HepG2 (cell line): ENCODE measurements around the gene SNX15. TPM values are rescaled to one million over a fixed set of nuclear protein-coding genes. Genes with fewer than 3 reads are reported as not detected.

Source experiments
- ATAC-seq: fragments of 200-7000 bp; cut with Tn5 transposase; 3 replicates; pipeline ENCODE4 v1.9.1; 2020; ENCODE audit warnings: mild to moderate bottlenecking, moderate library complexity
- BruUV-seq: library from RNA; stranded (reverse); fragments of 400-500 nt; replicated peaks from 2 replicates; lab custom pipeline; 2021; lab: Mats Ljungman, UMichigan
- CTCF ChIA-PET: fragments of 300-600 bp; formaldehyde crosslinking; extraction: SDS; loops from one replicate; lab custom pipeline; 2021; ENCODE audit warnings: low total read pairs, inconsistent platforms, low intra/inter-chr PET ratio; lab: Yijun Ruan, JAX
- POLR2A ChIA-PET: fragments of 350-600 bp; sonication (Branson Sonifier 250); formaldehyde crosslinking; loops from one replicate; lab custom pipeline; 2020; ENCODE audit warnings: antibody characterized with exemption, inconsistent platforms; lab: Yijun Ruan, JAX
- DNase-seq: peaks from one replicate; pipeline ENCODE4 v3.0.0-alpha.2; 2015; ENCODE audit warnings: low spot score
- FAIRE-seq: peaks from 3 replicates; lab custom pipeline; 2011; peaks lifted over from hg19 to GRCh38; lab: Jason Lieb, UNC
- H2AFZ ChIP-seq: one replicate; pipeline ENCODE4 v1.6.1; 2011; ENCODE audit warnings: low read length, inconsistent platforms
- H3K27ac ChIP-seq: fragments of 300-600 bp; 3 replicates; pipeline ENCODE4 v1.8.0; 2011; ENCODE audit warnings: mixed run types, mild to moderate bottlenecking, mixed read lengths, low read length, inconsistent platforms; ENCODE audit not compliant: insufficient read depth; ENCODE audit errors: extremely low read length
- H3K27me3 ChIP-seq, 2 experiments: fragments of 200-600 bp in 1 of 2; 2 replicates in 1 of 2; 3 replicates in 1 of 2; pipeline versions ENCODE4 v1.6.0 to v1.8.0; 2011; ENCODE audit warnings: low read length in 2 of 2, mild to moderate bottlenecking in 2 of 2, moderate library complexity in 2 of 2, inconsistent platforms in 1 of 2; ENCODE audit not compliant: insufficient read depth in 2 of 2, control insufficient read depth in 1 of 2
- H3K36me3 ChIP-seq, 2 experiments: fragments of 200-600 bp in 1 of 2; replicated peaks in 1 of 2; 2 replicates in 1 of 2; 3 replicates in 1 of 2; pipeline versions ENCODE4 v1.5.1 to v1.8.0; 2011; ENCODE audit warnings: low read length in 2 of 2, inconsistent platforms in 1 of 2; ENCODE audit not compliant: insufficient read depth in 2 of 2, control insufficient read depth in 1 of 2
- H3K4me1 ChIP-seq: 2 replicates; pipeline ENCODE4 v1.5.1; 2012; ENCODE audit warnings: low read length, inconsistent platforms; ENCODE audit not compliant: insufficient read depth
- H3K4me2 ChIP-seq: 2 replicates; pipeline ENCODE4 v1.6.0; 2011; ENCODE audit warnings: low read depth, low read length, inconsistent platforms
- H3K4me3 ChIP-seq, 3 experiments: fragments of 200-600 bp in 1 of 3; sonication (generic), shearing (Covaris generic) in 1 of 3; replicated peaks in 1 of 3; 2 replicates each; pipeline ENCODE4 v1.5.1; 2011 to 2016; ENCODE audit warnings: low read length in 3 of 3, inconsistent platforms in 2 of 3, low read depth in 2 of 3, mild to moderate bottlenecking in 2 of 3, control low read depth in 1 of 3, mixed read lengths in 1 of 3; ENCODE audit not compliant: insufficient read depth in 1 of 3
- H3K79me2 ChIP-seq: one replicate; pipeline ENCODE4 v1.6.1; 2011; ENCODE audit warnings: low read length, inconsistent platforms; ENCODE audit not compliant: insufficient read depth
- H3K9ac ChIP-seq: 2 replicates; pipeline ENCODE4 v1.6.0; 2011; ENCODE audit warnings: mild to moderate bottlenecking, low read depth, low read length, inconsistent platforms; ENCODE audit not compliant: insufficient read depth
- H3K9me3 ChIP-seq: 2 replicates; pipeline ENCODE4 v1.5.1; 2012; ENCODE audit warnings: mild to moderate bottlenecking, low read length
- H4K20me1 ChIP-seq: 2 replicates; pipeline ENCODE4 v1.6.0; 2011; ENCODE audit warnings: inconsistent platforms, mild to moderate bottlenecking, low read length, moderate library complexity; ENCODE audit not compliant: insufficient read depth
- ARID5B ChIP-seq: IDR thresholded peaks from 2 replicates; pipeline ENCODE4 v1.4.0; 2020; ENCODE audit warnings: mild to moderate bottlenecking, missing genetic modification reagents
- CENPX ChIP-seq: sonication (generic); formaldehyde crosslinking; IDR thresholded peaks from 2 replicates; pipeline ENCODE4 v1.9.0; 2021; ENCODE audit warnings: mild to moderate bottlenecking, missing genetic modification reagents, moderate library complexity
- HOXA5 ChIP-seq: sonication (generic); formaldehyde crosslinking; IDR thresholded peaks from 2 replicates; pipeline ENCODE4 v1.4.0; 2020; ENCODE audit warnings: missing genetic modification reagents
- JUND ChIP-seq: sonication (generic); formaldehyde crosslinking; IDR thresholded peaks from 2 replicates; pipeline ENCODE4 v1.8.0; 2022; ENCODE audit warnings: mild to moderate bottlenecking, missing genetic modification reagents
- MED13 ChIP-seq: sonication (generic); formaldehyde crosslinking; IDR thresholded peaks from 2 replicates; pipeline ENCODE4 v1.5.0; 2020; ENCODE audit warnings: missing genetic modification reagents
- MEIS2 ChIP-seq: sonication (generic); formaldehyde crosslinking; IDR thresholded peaks from 2 replicates; pipeline ENCODE4 v1.9.0; 2021; ENCODE audit warnings: mild to moderate bottlenecking, missing genetic modification reagents
- PATZ1 ChIP-seq: sonication (generic); formaldehyde crosslinking; IDR thresholded peaks from 2 replicates; pipeline ENCODE4 v1.4.0; 2020; ENCODE audit warnings: missing genetic modification reagents
- SNAI1 ChIP-seq: sonication (generic); formaldehyde crosslinking; IDR thresholded peaks from 2 replicates; pipeline ENCODE4 v1.5.0; 2020; ENCODE audit warnings: mild to moderate bottlenecking, missing genetic modification reagents, borderline replicate concordance
- SUZ12 ChIP-seq: fragments of 150-350 bp; IDR thresholded peaks from 2 replicates; pipeline ENCODE4 v1.6.1; 2014; ENCODE audit warnings: low read depth, low read length
- TCF7 ChIP-seq: sonication (generic); IDR thresholded peaks from 2 replicates; pipeline ENCODE4 v1.6.1; 2016; ENCODE audit warnings: antibody characterized with exemption, low read depth
- TOE1 ChIP-seq: sonication (generic); formaldehyde crosslinking; IDR thresholded peaks from 2 replicates; pipeline ENCODE4 v1.4.0; 2020; ENCODE audit warnings: mild to moderate bottlenecking, missing genetic modification reagents
- ZMYM2 ChIP-seq: sonication (generic); formaldehyde crosslinking; IDR thresholded peaks from 2 replicates; pipeline ENCODE4 v1.8.0; 2022; ENCODE audit warnings: mild to moderate bottlenecking, missing genetic modification reagents
- ZNF10 ChIP-seq: sonication (generic); formaldehyde crosslinking; IDR thresholded peaks from 2 replicates; pipeline ENCODE4 v1.4.0; 2020; ENCODE audit warnings: mild to moderate bottlenecking, low read depth, missing genetic modification reagents, borderline replicate concordance
- WGBS: methylation state at CpG from one replicate; pipeline ENCODE4 v1.1.6; 2017; ENCODE audit warnings: low lambda C conversion rate; 5-methylcytosine and 5-hydroxymethylcytosine counted together
- in situ Hi-C: cut with HindIII; loops from 2 replicates; pipeline ENCODE4 v1.10.0; 2017; ENCODE audit warnings: low pct_unique_long_range_greater_than_20kb; ENCODE audit not compliant: extremely low pct_ligation_motif_present
- intact Hi-C: fragments of 100-400 bp; cut with micrococcal nuclease; formaldehyde crosslinking; loops from one replicate; pipeline ENCODE4 v1.10.0; 2022; ENCODE audit not compliant: unreplicated experiment
- polyA plus RNA-seq, 8 experiments: library from polyadenylated mRNA; depleted of rRNA in 3 of 8; stranded (reverse) in 7 of 8; unstranded in 1 of 8; fragments of >200 nt; fragmentation: Illumina TruSeq in 4 of 8; extraction: Trizol in 4 of 8; gene quantifications; 2 replicates each; pipeline versions ENCODE4 v1.2.1 to v1.2.3, GENCODE V29; 2011 to 2016; ENCODE audit warnings: low read depth in 4 of 8, missing spikeins in 1 of 8, mixed read lengths in 1 of 8; ENCODE audit not compliant: insufficient read depth in 1 of 8
- total RNA-seq, 5 experiments: library from RNA; depleted of rRNA; stranded (reverse); fragments of >200 nt; fragmentation: Illumina TruSeq; extraction: Trizol; gene quantifications; 2 replicates each; pipeline ENCODE4 v1.2.3, GENCODE V29; 2016; ENCODE audit warnings: low read depth in 1 of 5

SNX15 gene
- total and polyA plus RNA-seq, 2 of the 13 experiments (the other 11 are each of a cell fraction or from before 2014, with no cell fraction given), result 19.1 to 22.6 TPM

GRCh38 chr11:65051398-65051858 is 24.2 kb downstream of the SNX15 start:
- ATAC-seq (no peak), DNase-seq (no peak), FAIRE-seq (no peak)
- Histone ChIP-seq H3K9me3 (no peaks in the 10 kb centered on the region), H3K27me3 (no peaks in the 10 kb centered on the region), H3K4me3 (no peak overlapping the region), H3K9ac (no peak overlapping the region), H3K4me1 (peaks cover 10% of the 10 kb centered on the region), H3K27ac (no peak overlapping the region), H3K36me3 (no peaks in the 10 kb centered on the region), H4K20me1 (no peaks in the 10 kb centered on the region), H2AFZ (no peak overlapping the region), H3K4me2 (no peak overlapping the region), H3K79me2 (no peaks in the 10 kb centered on the region)
- BruUV-seq, result no TSS peak
- POLR2A ChIA-PET, result interaction anchor here (0.7 kb wide), 1 partner anchor 273 kb away, joined by 4 read pairs; no protein-coding TSS in a partner anchor
- TF ChIP-seq SNAI1 (CRISPR knock-in tag) (no peak), ZMYM2 (CRISPR knock-in tag) (no peak), TOE1 (CRISPR knock-in tag) (no peak), JUND (CRISPR knock-in tag) (no peak)
- WGBS, result 98% methylated on average over 9 of the region's 9 CpGs
- in situ Hi-C loops (no loop called here), intact Hi-C loops (no loop called here)
- CTCF ChIA-PET, result no interaction called here

DNA sequence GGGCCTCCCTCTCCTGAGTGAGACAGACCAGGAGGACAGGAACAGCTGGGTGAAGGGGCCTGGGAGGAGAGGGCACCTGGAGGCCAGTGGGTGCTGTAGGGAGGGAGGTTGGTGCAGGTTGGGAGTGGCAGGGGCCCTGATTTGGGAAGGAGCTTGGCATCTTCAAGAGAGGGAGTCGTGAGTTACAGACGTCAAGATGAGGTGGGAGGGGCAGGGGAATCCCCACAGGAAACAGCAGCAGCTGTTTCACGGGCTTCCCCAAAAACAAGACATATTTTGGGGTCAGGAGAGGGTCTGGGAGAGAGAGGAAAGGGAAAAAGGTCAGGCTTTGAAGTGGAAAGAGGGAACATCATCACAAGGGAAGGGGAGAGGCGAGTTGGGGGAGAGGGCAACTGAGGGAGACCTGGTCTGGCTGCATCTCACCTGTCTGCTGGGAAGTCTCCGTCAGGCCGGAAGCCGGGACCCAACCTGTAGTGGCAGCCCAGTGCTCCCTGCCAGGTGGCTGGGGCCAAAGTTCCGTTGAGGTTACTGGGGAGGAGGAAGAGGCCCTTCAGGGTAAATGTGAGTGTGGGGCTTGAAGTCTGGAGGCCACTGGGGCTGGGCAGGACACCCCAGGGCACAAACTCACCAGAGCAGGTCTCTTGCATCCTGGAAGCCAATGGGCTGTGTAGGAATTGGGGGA is 26.7 kb downstream of the SNX15 start:
- no peaks in the 10 kb centered on the region for H3K9me3 ChIP-seq
- POLR2A ChIA-PET, result no interaction called here
- H4K20me1 ChIP-seq, result no peaks in the 10 kb centered on the region
- H3K36me3 ChIP-seq, result no peaks in the 10 kb centered on the region
- no TSS peak for BruUV-seq
- no peak overlapping the region for H3K27ac ChIP-seq
- FAIRE-seq, result no peak
- intact Hi-C loops, result no loop called here
- no peaks in the 10 kb centered on the region for H3K79me2 ChIP-seq
- no peak overlapping the region for H3K4me3 ChIP-seq
- H3K4me2 ChIP-seq, result no peak overlapping the region
- in situ Hi-C loops, result no loop called here
- DNase-seq, result no peak
- ATAC-seq, result no peak
- peaks cover 36% of the 10 kb centered on the region for H3K4me1 ChIP-seq
- CTCF ChIA-PET, result no interaction called here
- 82% methylated on average over 8 of the region's 8 CpGs for WGBS
- H2AFZ ChIP-seq, result no peak overlapping the region
- H3K9ac ChIP-seq, result no peak overlapping the region
- no peaks in the 10 kb centered on the region for H3K27me3 ChIP-seq
- TF ChIP-seq SUZ12 (no peak), ZNF10 (CRISPR knock-in tag) (no peak), TCF7 (no peak), MEIS2 (CRISPR knock-in tag) (no peak), PATZ1 (CRISPR knock-in tag) (no peak), HOXA5 (no peak), ARID5B (CRISPR knock-in tag) (no peak), CENPX (CRISPR knock-in tag) (no peak), MED13 (CRISPR knock-in tag) (no peak)
